GM12878 (cell line): Measurements from ENCODE around the gene GMPR2. TPM values are rescaled to one million over a fixed set of nuclear protein-coding genes. Genes with fewer than 3 reads are reported as not detected.

ENCODE experiments used
- ATF2 ChIP-seq: IDR thresholded peaks from 2 replicates; pipeline ENCODE4 v1.6.1; 2012; ENCODE audit warnings: low read length, inconsistent platforms
- EED ChIP-seq: sonication (generic); IDR thresholded peaks from 2 replicates; pipeline ENCODE4 v1.6.1; 2016; ENCODE audit warnings: antibody characterized with exemption, low read depth
- GATAD2B ChIP-seq: fragments of 450-650 bp; conservative IDR thresholded peaks from 2 replicates; pipeline ENCODE4 v1.6.1; 2017; ENCODE audit warnings: low read depth, mild to moderate bottlenecking, moderate library complexity
- IKZF1 ChIP-seq: fragments of 450-650 bp; conservative IDR thresholded peaks from 2 replicates; pipeline ENCODE4 v1.6.1; 2017; ENCODE audit warnings: antibody characterized with exemption, mild to moderate bottlenecking
- IKZF2 ChIP-seq, 2 experiments: fragments of 450-650 bp; IDR thresholded peaks; 2 replicates each; pipeline ENCODE4 v1.6.1; 2017; ENCODE audit warnings: mild to moderate bottlenecking in 2 of 2, moderate library complexity in 2 of 2
- MXI1 ChIP-seq: fragments of 150-350 bp; IDR thresholded peaks from 2 replicates; pipeline ENCODE4 v1.6.1; 2011; ENCODE audit warnings: low read depth, mild to moderate bottlenecking, inconsistent platforms, low read length, improper control_type of control experiment
- RELB ChIP-seq: fragments of 450-650 bp; IDR thresholded peaks from 2 replicates; pipeline ENCODE4 v1.6.1; 2017; ENCODE audit warnings: low read depth, mild to moderate bottlenecking, moderate library complexity
- ZBTB11 ChIP-seq: fragments of 450-650 bp; formaldehyde crosslinking; IDR thresholded peaks from 2 replicates; pipeline ENCODE4 v1.5.0; 2022; ENCODE audit warnings: mild to moderate bottlenecking, missing genetic modification characterization
- ZNF217 ChIP-seq: fragments of 450-650 bp; IDR thresholded peaks from 2 replicates; pipeline ENCODE4 v1.6.1; 2017; ENCODE audit warnings: antibody characterized with exemption, mild to moderate bottlenecking
- polyA plus RNA-seq, 11 experiments: library from polyadenylated mRNA; depleted of rRNA in 4 of 11; unstranded in 6 of 11; stranded (reverse) in 5 of 11; fragments of >200 nt; fragmentation: Nextera tagmentation in 4 of 11; fragmentation: Illumina TruSeq in 1 of 11; extraction: Ambion mirVana in 4 of 11; extraction: Trizol in 1 of 11; gene quantifications; 1 replicate in 1 of 11; 2 replicates in 10 of 11; pipeline versions ENCODE4 v1.2.1 to v1.2.3, GENCODE V29; 2011 to 2016; ENCODE audit warnings: inconsistent platforms in 2 of 11, missing spikeins in 2 of 11, low read depth in 1 of 11
- total RNA-seq, 4 experiments: library from RNA; depleted of rRNA in 3 of 4; stranded (reverse); fragments of >200 nt in 3 of 4; fragmentation: Illumina TruSeq in 1 of 4; extraction: Trizol in 1 of 4; gene quantifications; 2 replicates each; pipeline versions ENCODE4 v1.2.1 to v1.2.3, GENCODE V29; 2013 to 2021

GMPR2 gene
- total and polyA plus RNA-seq, 10 of the 15 experiments (the other 5 are each of a cell fraction or from before 2014, with no cell fraction given) = 55.1 to 80.3 (median 61.5) TPM

DNA sequence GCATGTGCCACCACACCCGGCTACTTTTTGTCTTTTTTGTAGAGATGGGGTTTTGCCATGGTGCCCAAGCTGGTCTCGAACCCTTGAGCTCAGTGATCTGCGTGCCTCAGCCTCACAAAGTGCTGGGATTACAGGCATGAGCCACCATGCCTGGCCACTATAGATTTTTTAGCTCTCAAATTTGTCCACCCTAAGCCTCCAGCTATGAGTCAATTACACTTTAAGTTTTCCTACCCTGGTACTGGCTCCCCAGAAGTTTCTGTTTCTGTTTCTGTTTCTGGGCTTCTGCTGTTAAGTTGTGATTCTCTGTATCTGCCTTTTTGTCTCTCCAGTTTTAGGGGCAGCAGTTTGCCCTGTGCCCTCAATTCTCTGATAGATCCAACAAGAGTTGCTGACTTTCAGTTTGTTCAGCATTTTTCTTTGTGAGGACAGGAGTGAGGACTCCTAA, 14.1 kb downstream of the GMPR2 start (continued):
- TF ChIP-seq RELB (peak; percentile 41; the same call in 1 of the 2 replicates), IKZF2 (IDR thresholded peaks at IDR 0.05) (peak; percentile 72 to 77; a peak in 3 of 4 replicates), ATF2 (no peak), MXI1 (peak; percentile 39; the same call in 1 of the 2 replicates), IKZF1 (peak; percentile 53; the same call in 1 of the 2 replicates), GATAD2B (0 out of 2 replicates have a peak, but pooled peaks have one; percentile 19), ZNF217 (0 out of 2 replicates have a peak, but pooled peaks have one; percentile 52), ZBTB11 (CRISPR knock-in tag) (no peak), EED (peak; percentile 52)
- TF ChIP-seq, all 136 proteins: peak for 19
